HG03175 (cell line): ENCODE measurements around the gene DNAJB2.
A peak's percentile ranks its signal among the peaks of the same experiment; 100 is the strongest.
"Not testable (repeated sequence)": the region's sequence is repeated elsewhere in the genome, so short reads cannot be mapped to it uniquely, and the experiment has no call there.

Experiments
- ATAC-seq: cut with Tn5 transposase; IDR thresholded peaks from one replicate; pipeline ENCODE4 v1.9.1; 2021; ENCODE audit warnings: mild to moderate bottlenecking, moderate library complexity; ENCODE audit not compliant: unreplicated experiment

The DNAJB2 gene

GRCh38 chr2:219284501-219285372 lies 5.6 kb downstream of the DNAJB2 start:
- ATAC-seq: no peak

- ATAC-seq: no peak
Measured at GRCh38 chr2:219285373-219285735, 6.2 kb downstream of the DNAJB2 start.

GRCh38 chr2:219285894-219286425 lies 6.8 kb downstream of the DNAJB2 start:
- no peak for ATAC-seq

GRCh38 chr2:219286436-219287115 lies 7.4 kb downstream of the DNAJB2 start:
- ATAC-seq: no peak

GRCh38 chr2:219287116-219287440 lies 7.9 kb downstream of the DNAJB2 start:
- ATAC-seq: not testable (repeated sequence)

- no peak for ATAC-seq
Measured at GRCh38 chr2:219287580-219288265, 8.6 kb downstream of the DNAJB2 start.

- ATAC-seq: no peak
Measured at GRCh38 chr2:219289195-219289536, 10.0 kb downstream of the DNAJB2 start.

GRCh38 chr2:219289537-219290361 lies 10.6 kb downstream of the DNAJB2 start:
- ATAC-seq: no peak

GRCh38 chr2:219290381-219291171 lies 11.4 kb downstream of the DNAJB2 start:
- no peak for ATAC-seq

GRCh38 chr2:219291394-219291793 lies 12.2 kb downstream of the DNAJB2 start:
- no peak for ATAC-seq

- no peak for ATAC-seq
Measured at GRCh38 chr2:219291910-219292490, 12.8 kb downstream of the DNAJB2 start.

- ATAC-seq: no peak
Measured at GRCh38 chr2:219292616-219293015, 13.4 kb downstream of the DNAJB2 start.

GRCh38 chr2:219293736-219294231 lies 14.6 kb downstream of the DNAJB2 start:
- no peak for ATAC-seq

- peak; percentile 88 for ATAC-seq
Measured at GRCh38 chr2:219294356-219295351, 15.5 kb downstream of the DNAJB2 start.

- ATAC-seq: no peak
Measured at GRCh38 chr2:219296142-219296541, 17.0 kb downstream of the DNAJB2 start.

GRCh38 chr2:219296631-219297391 lies 17.6 kb downstream of the DNAJB2 start:
- no peak for ATAC-seq

- no peak for ATAC-seq
Measured at GRCh38 chr2:219297766-219298456, 18.7 kb downstream of the DNAJB2 start.
